ENCODE data around the gene MN1.
"Not testable (repeated sequence)": the region's sequence is repeated elsewhere in the genome, so short reads cannot be mapped to it uniquely, and the experiment has no call there.

The MN1 gene

GRCh38 chr22:27756212-27756660 is 45.3 kb downstream of the MN1 start:
- no peak for DNase-seq

GRCh38 chr22:27755521-27756211 is 45.9 kb downstream of the MN1 start:
- no peak for DNase-seq

- DNase-seq = no peak
Measured at GRCh38 chr22:27754888-27755480, 46.6 kb downstream of the MN1 start.

- peak; percentile 53 for DNase-seq
Measured at GRCh38 chr22:27754247-27754887, 47.2 kb downstream of the MN1 start.

GRCh38 chr22:27752771-27753170 is 48.8 kb downstream of the MN1 start:
- DNase-seq = peak; percentile 67

- no peak for DNase-seq
Measured at GRCh38 chr22:27752141-27752540, 49.4 kb downstream of the MN1 start.

GRCh38 chr22:27751277-27752070 is 50.1 kb downstream of the MN1 start:
- DNase-seq = no peak

- DNase-seq = no peak
Measured at GRCh38 chr22:27750584-27751265, 50.8 kb downstream of the MN1 start.

GRCh38 chr22:27749597-27750225 is 51.8 kb downstream of the MN1 start:
- DNase-seq = peak; percentile 36

- peak; percentile 73 for DNase-seq
Measured at GRCh38 chr22:27748751-27749191, 52.8 kb downstream of the MN1 start.

- no peak for DNase-seq
Measured at GRCh38 chr22:27748349-27748748, 53.2 kb downstream of the MN1 start.

- DNase-seq = peak; percentile 42
Measured at GRCh38 chr22:27747396-27748221, 53.9 kb downstream of the MN1 start.

GRCh38 chr22:27746918-27747317 is 54.6 kb downstream of the MN1 start:
- DNase-seq = no peak

GRCh38 chr22:27745809-27746208 is 55.7 kb downstream of the MN1 start:
- no peak for DNase-seq

GRCh38 chr22:27745154-27745553 is 56.4 kb downstream of the MN1 start:
- no peak for DNase-seq

- not testable (repeated sequence) for DNase-seq
Measured at GRCh38 chr22:27744078-27744477, 57.5 kb downstream of the MN1 start.

- DNase-seq = no peak
Measured at GRCh38 chr22:27740202-27740748, 61.3 kb downstream of the MN1 start.

- DNase-seq = no peak
Measured at GRCh38 chr22:27737521-27737920, 64.0 kb downstream of the MN1 start.

- no peak for DNase-seq
Measured at GRCh38 chr22:27734066-27734465, 67.5 kb downstream of the MN1 start.

- no peak for DNase-seq
Measured at GRCh38 chr22:27732841-27733240, 68.7 kb downstream of the MN1 start.

GRCh38 chr22:27732391-27732790 is 69.2 kb downstream of the MN1 start:
- DNase-seq = no peak

All from fibroblast of skin of right biceps (primary cell).